Anterior cingulate cortex (tissue), 58 donors: ENCODE data around the gene FARSA.
"Not testable (repeated sequence)": the region's sequence is repeated elsewhere in the genome, so short reads cannot be mapped to it uniquely, and the experiment has no call there.

Source experiments
- DNase-seq, 58 donors: peaks; one replicate each; lab custom pipeline; 2025; lab: John Stamatoyannopoulos, UW

The FARSA gene

DNA sequence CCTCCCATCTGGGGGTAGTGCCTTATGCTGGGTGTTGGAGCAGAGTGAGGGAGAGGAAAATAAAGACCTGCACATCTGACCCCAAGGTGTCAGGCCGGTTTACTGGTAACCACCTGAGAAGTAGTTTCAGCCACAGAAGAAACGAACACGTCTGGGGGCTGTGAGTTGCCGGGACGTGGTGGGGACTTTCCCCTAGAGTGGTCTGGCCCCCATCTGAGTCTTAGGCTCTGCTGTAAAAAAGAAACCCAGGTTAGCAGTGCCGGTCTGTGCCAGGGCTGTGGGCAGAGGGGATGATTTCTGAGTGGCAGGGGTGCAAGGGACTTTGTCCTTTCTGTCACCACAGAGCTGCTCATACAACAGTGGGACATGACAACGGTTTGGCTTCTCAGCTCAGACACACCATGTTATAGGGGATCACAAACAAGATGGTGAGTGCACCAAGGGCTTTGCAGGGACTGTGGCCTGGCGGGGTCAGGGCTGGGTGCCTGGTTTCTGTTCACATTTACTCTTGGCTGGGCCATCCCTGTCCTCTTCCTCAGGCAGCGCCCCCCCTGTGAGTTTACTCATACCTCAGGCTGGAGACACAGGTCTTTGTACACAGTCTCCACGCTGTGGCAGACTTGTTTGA is 33.5 kb downstream of the FARSA start:
- DNase-seq = no peak

DNA sequence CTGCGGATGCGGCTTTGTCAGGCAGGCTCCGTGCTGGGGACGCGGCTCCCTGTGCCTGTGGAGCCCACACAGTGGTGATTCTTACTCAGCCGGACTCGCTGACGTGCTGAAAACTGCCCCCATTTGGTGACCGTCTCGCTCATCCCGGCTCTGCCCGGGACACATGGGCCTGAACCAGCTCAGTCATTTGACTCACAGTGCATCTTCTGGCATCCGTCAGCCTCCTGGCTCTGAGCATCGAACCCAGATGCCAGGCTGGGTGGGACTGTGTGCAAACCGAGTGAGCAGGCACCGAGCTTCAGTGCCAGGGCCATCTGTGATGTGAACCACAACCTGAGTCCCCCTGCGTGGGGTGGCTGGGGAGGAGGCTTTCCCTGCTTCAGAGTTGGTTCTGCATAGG is 37.1 kb downstream of the FARSA start:
- peak in 3 of 58 donors; percentile 11 to 46 (median 15) for DNase-seq

DNA sequence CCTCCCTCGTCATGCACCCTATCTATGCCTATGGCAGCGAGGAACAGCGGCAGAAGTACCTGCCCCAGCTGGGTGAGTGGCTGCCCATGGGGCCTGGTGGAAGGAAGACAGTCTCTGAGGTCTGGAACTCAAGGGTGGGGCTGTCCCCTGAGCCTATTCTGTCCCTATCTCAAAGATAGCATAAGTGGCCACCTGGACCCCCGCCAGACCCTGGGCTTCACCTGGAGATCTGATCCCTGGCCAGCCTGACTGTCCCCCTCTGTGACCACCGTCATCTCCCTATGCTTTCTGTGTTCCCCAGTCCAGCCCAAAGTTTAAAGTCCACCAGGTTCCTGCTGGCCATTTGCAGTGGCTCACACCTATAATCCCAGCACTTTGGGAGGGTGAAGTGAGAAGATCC is 39.9 kb downstream of the FARSA start:
- no peak for DNase-seq

DNA sequence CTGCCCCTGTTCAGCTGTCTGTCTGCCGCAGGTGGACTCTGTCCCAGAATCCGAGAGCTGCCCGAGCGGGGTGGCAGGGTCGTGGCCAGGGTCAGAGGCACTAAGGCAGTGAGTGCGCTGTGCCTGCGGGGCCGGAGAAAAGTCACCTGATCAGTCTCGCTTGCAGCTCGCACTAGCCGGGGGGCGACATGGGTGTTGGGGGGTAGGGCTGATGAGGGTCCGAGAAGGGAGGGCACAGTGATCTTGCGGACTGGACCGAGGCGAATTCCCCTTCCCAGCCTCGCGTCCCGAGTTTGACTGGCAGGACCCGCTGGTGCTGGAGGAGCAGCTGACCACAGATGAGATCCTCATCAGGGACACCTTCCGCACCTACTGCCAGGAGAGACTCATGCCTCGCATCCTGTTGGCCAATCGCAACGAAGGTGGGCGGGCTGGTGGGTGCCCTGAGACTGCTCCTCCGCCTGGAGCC is 41.9 kb downstream of the FARSA start:
- DNase-seq = no peak

DNA sequence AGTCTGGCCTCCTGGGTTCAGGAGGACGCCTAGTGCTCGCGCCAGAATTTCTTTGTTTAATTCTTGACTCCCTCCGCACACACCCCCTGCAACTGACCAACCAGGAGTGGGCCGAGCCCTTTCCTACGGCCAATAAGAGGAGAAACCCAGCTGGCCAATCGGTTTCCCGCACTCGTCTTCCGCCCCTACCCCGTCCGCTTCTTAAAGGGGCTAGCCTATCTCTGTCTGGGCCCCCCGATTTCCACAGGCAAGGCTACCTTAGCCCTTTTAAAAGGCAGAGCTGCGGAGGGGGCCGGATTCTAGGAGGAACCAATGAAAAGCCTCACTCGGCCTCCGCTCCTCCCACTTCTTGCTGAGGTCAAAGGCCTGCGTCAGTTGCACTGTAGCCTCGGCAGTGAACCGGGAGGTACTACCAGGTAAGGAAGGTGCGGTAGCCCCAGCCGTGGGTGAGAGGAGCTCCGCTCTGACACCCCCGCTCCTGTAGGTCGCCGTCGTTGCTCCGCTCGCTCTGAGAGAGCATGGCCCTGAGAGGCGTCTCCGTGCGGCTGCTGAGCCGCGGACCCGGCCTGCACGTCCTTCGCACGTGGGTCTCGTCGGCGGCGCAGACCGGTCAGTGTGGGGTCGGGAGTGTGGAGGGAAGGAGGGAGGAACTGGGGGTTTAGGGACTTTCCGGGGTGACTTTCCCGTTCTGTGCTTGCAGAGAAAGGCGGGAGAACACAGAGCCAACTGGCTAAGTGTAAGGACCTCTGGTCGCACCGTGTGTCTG is 42.5 kb downstream of the FARSA start, which contains the start of gene GCDH:
GCDH (plus strand) TSS at position 374 of the 766 bp plus-strand sequence; CDS start at position 519, 145 bp downstream.
- DNase-seq = peak; percentile 75 to 99 (median 98)

DNA sequence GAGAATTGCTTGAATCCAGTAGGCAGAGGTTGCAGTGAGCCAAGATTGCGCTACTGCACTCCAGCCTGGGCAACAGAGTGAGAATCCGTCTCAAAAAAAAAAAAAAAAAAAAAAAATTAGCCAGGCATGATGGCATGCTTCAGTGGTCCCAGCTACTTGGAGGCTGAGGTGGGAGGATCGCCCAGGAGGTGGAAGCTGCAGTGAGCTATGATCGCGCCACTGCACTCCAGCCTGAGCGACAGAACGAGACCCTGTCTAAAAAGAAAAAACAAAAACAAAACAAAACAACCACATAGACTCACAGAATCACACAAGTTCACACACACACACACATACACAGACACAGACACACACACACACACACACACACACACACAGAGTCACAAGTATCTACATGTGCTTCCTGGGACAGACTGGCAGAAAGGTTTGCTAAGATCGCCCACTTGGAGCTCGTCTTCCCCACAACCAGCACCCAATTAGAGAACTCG is 43.2 kb downstream of the FARSA start:
- not testable (repeated sequence) for DNase-seq

DNA sequence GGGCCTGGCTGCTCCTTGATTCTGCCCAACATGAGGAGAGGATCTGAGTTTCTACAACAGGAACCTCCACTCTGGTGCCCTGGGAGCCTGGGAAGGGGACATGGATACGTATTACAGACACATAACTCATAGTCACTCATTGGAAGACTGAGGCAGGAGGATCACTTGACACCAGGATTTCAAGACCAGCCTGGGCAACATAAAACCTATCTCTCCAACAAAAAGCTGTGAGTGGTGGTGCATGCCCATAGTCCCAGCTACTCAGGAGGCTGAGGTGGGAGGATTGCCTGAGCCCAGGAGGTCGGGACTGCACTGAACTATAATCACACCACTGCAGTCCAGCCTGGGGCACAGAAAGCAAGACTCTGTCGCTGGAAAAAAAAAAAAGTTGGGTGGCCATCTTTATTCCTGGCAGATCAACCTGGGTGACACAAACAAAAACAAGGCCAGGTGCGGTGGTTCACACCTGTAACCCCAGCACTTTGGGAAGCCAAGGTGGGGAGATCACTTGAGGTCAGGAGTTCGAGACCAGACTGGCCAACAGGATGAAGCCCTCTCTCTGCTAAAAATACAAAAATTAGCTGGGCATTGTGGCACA is 45.4 kb downstream of the FARSA start:
- DNase-seq = no peak

DNA sequence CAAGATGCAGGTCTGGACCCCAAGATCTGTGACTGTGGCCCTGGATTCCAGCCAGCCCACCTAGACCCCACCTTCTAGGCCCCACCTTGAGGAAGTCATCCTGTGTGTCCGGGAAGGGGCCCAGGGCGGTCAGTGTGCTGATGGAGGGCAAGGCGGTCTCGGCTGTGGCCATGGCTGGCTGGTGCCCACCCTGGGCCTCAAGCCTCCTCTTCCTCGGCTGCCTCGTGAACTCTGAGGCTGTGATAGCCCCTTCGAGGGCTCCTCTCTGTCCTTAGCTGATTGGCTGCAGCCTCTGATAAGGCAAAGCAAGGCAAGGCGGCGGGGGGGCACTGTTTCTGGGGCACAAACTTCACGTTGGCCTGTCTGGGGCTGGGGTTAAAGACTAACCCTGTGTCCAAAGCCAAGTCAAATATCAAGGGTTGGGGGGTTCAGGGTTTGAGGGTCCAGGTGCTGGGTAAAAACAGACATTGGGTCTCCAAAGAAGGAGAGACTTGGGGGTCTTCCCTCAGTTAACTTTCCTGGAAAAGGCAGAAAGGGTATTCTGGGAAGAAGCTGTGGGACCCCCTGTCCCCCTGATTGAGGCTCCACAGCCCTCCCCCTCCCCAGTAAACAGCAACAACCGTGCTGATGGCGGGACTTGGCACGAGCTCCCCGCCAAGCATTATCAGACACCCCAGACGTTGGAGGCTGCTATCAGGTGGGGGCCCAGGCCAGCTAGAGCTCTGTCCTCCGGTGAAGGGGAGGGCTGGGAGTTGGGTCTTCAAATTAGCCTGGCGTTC is 46.4 kb downstream of the FARSA start, which contains the start of gene KLF1:
KLF1 (minus strand) TSS at position 233 of the 779 bp plus-strand sequence; CDS start at position 172, 61 bp downstream.
- DNase-seq = no peak

DNA sequence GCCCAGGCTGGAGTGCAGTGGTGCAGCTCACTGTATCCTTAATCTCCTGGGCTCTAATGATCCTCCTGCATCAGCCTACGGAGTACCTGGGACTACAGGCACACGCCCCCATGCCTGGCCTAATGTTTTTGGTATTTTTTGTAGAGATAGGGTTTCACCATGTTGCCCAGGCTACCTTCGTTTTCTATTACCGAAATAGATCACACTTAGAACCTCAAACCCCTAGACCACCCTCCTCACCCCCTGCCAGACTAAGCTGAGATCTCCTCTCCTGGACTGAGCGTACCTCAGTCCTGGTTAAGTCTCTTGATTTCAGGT is 46.9 kb downstream of the FARSA start:
- no peak for DNase-seq

DNA sequence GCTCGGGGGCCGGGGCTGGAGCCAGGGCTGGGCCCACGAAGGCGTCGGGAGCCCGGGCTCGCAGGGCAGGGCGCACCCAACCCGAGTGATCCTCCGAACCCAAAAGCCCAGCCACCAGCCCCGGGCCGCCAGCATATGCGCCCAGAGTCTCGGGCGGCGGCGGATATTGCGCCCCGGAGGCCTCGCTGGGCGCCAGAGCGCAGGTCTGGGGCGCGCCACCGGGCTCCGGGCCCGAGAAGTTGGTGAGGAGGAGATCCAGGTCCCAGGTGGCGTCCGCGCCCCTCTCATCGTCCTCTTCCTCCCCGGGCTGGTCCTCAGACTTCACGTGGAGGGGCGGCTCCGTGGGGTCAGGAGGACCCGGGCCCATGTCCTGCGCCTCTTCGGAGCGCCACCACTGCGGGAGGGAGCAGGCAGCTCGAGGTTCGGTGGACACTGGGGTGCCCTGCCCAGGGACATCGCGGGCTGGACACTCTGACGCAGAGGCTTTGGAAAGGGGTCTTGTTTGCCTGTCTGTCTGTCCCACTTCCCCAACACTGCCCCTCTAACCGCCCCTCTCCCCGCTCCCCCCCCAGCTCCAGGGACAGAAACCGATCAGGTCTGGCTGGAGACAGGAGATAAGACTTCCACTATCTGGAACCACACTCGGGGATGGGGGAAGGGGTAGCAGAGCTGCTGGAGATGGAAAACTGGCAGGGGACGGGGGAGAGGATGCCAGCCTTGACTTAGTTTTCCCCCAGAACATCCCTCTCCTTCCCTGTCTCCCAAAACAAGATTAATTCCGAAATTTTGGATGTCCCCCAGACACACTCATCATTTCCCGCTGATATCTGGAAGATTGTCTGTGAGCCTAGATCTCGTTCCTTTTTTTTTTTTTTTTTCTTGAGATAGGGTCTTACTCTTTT is 47.5 kb downstream of the FARSA start:
- peak in 1 of 58 donors; percentile 9 for DNase-seq

DNA sequence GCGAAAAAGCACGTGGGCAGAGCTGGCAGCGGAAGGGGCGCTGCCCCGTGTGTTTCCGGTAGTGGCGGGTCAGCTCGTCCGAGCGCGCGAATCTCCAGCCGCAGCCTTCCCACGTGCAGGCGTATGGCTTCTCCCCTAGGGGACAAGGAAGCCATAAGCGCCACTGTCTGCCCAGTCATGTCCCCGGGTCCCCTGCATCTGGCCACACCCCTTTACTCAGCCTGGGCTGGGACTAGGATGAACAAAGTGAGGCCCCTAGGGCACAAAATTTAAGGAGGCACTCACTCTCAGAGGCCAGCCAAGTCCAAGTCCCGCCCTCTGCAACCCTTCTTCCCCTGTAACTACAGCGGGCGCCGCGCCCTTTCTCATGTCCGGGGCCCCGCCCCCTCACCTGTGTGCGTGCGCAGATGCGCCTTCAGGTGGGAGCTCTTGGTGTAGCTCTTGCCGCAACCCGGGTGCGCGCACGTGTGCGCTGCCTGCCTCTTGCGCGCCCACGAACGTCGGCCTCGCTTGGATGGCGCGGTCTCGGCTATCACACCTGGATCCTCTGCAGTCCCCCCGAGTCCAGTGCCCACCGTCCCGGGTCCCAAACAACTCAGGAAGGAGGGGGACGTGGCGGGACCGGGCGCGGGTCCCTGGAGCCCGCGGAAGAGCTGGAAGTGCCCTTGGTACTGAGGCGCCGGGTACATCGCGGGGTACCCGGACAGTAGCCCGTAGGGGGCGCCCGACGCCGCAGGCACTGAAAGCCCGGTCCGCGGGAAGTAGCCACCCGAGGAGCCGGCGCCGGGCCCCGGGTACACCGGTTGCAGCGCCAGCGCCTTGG is 48.4 kb downstream of the FARSA start:
- DNase-seq = peak in 44 of 58 donors; percentile 6 to 75 (median 30)

DNA sequence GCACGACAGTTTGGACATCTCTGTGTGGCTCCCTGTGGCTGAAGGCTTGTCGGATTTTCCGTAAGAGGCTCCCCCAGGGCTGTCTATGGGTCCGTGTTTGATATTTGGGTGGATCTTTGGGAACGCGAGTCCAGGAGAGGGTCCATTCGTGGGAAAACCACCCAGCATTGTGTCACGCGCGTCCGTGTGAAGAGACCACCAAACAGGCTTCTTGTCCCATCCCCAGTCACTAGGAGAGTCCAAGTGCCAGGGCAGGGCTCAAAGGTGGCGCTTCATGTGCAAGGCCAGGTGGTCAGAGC is 48.9 kb downstream of the FARSA start:
- no peak for DNase-seq

DNA sequence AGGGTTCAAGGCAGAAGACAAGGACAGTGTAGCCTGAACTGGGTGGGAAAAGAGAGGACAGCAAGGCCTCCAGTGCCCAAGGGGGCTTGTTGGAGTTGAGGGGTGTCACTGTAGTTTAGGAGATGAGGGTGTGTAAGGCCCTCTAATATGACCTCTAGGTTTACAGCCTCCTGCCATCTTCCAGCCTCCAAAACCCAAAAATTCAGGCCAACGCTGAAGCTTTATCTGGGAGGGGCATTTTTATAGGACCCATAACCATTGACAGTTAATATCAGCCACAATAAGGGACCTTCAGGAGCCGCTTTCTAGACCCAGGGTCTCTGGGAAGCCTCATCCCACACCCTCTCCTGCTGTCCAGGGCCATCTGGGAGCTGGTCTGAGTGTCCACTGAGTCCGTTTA is 49.3 kb downstream of the FARSA start:
- DNase-seq = no peak

DNA sequence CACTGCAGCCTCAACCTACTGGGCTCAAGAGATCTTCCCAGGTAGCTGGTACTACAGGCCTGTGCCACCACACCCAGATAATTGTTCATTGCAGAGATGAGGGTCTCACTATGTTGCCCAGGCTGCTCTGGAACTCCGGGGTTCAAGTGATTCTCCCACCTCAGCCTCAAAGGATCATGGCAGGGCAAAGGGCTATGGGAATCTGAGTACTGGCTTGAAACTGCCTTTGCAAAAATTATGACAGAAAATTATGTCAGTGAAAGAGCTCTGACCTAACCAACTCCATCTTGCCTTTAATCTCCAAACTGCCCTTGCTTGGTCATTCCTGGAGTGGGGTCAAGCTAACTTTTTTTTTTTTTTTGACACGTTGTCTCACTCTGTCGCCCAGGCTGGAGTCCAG is 50.9 kb downstream of the FARSA start:
- no peak for DNase-seq

DNA sequence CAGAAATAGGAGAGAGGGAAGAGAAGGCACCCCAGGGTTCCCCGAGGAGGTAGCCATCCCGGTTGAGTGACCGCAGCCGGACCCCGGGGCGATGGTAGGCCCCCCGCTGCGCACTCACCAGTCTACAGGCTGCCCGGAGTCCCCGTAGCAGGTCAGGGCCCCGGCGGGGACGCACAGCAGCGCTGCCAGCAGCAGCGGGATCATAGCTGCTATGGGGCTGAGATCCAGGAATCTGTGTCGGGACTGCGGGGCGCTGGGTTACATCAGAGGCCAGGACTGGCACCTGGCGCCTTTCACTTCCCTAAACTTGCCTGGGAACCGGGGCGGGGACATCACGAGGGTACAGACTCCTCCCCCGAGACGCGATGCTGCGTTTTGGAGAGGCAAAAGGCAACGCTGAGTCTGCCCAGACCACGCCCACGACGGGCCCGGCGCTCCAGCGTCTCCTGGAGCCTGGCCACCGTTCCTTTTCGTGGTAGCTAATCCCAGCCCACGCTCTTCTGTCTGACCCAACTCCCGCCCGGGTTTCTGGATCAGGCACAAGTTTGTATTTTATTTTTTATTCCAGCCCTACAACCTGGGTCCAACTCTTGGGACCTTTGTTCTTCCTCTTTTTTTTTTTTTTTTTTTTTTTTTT is 52.2 kb downstream of the FARSA start, which contains the start of gene DNASE2:
DNASE2 (minus strand) TSS at position 278 of the 637 bp plus-strand sequence; CDS start at position 204, 74 bp downstream.
- peak in 57 of 58 donors; percentile 21 to 92 (median 81) for DNase-seq

DNA sequence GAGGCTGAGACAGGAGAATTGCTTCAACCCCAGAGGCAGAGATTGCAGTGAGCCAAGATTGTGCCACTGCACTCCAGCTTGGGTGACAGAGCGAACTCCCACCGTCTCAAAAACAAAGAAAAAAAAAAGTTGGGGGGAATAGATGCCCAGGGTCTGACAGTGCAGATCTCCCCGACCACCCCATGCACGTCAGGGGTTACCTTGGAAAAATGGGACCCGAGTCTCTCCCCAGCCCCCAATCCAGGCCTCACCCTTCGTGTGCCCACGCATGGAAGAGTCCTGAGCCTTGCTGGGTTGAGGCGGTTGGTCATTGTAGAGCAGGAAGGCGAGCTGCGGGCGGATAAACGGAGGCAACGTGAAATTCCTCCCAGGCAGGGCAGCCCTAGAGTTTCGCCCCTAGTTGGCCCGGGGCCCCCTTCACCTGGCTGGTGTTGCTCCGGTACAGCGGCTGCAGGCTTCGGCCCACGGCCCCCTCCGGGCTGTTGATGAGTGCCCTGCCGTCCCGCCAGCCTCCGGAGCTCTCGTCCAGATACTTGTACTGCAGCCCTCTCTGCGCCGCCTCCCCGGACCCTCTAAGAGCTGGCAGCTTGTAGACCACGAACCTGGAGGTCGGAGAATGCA is 52.9 kb downstream of the FARSA start:
- peak in 14 of 58 donors; percentile 22 to 62 (median 36) for DNase-seq

DNA sequence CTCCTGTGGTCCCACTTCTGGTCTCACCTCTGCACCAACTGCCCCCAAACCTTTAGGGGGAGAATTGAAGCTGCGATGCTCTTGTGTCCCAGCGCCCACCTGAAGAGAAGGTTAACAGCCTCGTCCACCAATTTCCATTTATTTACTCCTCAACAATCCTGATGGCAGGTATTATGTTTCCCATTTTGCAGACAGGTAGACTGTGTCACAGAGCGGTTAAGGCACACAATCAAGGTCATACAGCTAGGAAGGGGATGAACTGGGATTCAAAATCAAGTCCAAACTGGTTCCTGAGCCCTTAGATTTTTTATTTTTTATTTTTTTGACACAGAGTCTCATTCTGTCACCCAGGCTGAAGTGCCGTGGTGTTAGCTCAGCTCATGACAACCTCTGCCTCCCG is 58.4 kb downstream of the FARSA start:
- no peak for DNase-seq
